Neuronal stem cell (in vitro differentiated cells): ENCODE measurements around the gene SNX11. TPM values are rescaled to one million over a fixed set of nuclear protein-coding genes. Genes with fewer than 3 reads are reported as not detected.

Experiments
- DNase-seq: peaks from one replicate; pipeline ENCODE4 v3.0.0-alpha.2; 2013; ENCODE audit warnings: low spot score
- H2AFZ ChIP-seq: one replicate; pipeline ENCODE4 v1.6.1; 2013; ENCODE audit warnings: mild to moderate bottlenecking, low read length, inconsistent platforms
- H2AK5ac ChIP-seq: 2 replicates; pipeline ENCODE4 v1.6.1; 2013; ENCODE audit warnings: low read depth, mild to moderate bottlenecking, inconsistent platforms, low read length, moderate library complexity, mixed read lengths
- H2BK120ac ChIP-seq: 2 replicates; pipeline ENCODE4 v1.6.1; 2013; ENCODE audit warnings: low read depth, mild to moderate bottlenecking, inconsistent platforms, low read length, moderate library complexity, mixed read lengths
- H2BK12ac ChIP-seq: one replicate; pipeline ENCODE4 v1.6.1; 2013; ENCODE audit warnings: low read length, inconsistent platforms
- H2BK15ac ChIP-seq: 2 replicates; pipeline ENCODE4 v1.6.1; 2013; ENCODE audit warnings: mild to moderate bottlenecking, low read length, inconsistent platforms, mixed read lengths
- H2BK5ac ChIP-seq: one replicate; pipeline ENCODE4 v1.6.1; 2013; ENCODE audit warnings: inconsistent platforms, mild to moderate bottlenecking, low read length, moderate library complexity
- H3K14ac ChIP-seq: one replicate; pipeline ENCODE4 v1.6.1; 2013; ENCODE audit warnings: low read length, inconsistent platforms
- H3K18ac ChIP-seq: 2 replicates; pipeline ENCODE4 v1.6.1; 2013; ENCODE audit warnings: low read length, inconsistent platforms
- H3K23ac ChIP-seq: 2 replicates; pipeline ENCODE4 v1.6.1; 2013; ENCODE audit warnings: low read depth, mild to moderate bottlenecking, mixed read lengths, low read length, inconsistent platforms; ENCODE audit not compliant: poor library complexity
- H3K27ac ChIP-seq: replicated peaks from 3 replicates; pipeline ENCODE4 v1.5.1; 2013; ENCODE audit warnings: low read length, inconsistent platforms
- H3K27me3 ChIP-seq, 3 experiments: 2 replicates each; pipeline ENCODE4 v1.6.1; 2013; ENCODE audit warnings: low read length in 3 of 3, mild to moderate bottlenecking in 2 of 3, inconsistent platforms in 1 of 3, low read depth in 1 of 3, mixed read lengths in 1 of 3, moderate library complexity in 1 of 3; ENCODE audit not compliant: control insufficient read depth in 3 of 3, insufficient read depth in 3 of 3
- H3K36me3 ChIP-seq, 2 donors: replicated peaks in 1 of 2; 2 replicates each; pipeline ENCODE4 v1.6.1; 2013; ENCODE audit warnings: low read length in 2 of 2; ENCODE audit not compliant: control insufficient read depth in 2 of 2, insufficient read depth in 2 of 2
- H3K4ac ChIP-seq: 2 replicates; pipeline ENCODE4 v1.6.1; 2013; ENCODE audit warnings: inconsistent platforms, mild to moderate bottlenecking, low read length, moderate library complexity
- H3K4me1 ChIP-seq, 2 donors: 1 replicate in 1 of 2; 2 replicates in 1 of 2; pipeline ENCODE4 v1.6.1; 2013; ENCODE audit warnings: low read length in 2 of 2, low read depth in 1 of 2; ENCODE audit not compliant: control insufficient read depth in 2 of 2, insufficient read depth in 1 of 2
- H3K4me2 ChIP-seq: one replicate; pipeline ENCODE4 v1.6.1; 2013; ENCODE audit warnings: mild to moderate bottlenecking, low read length, inconsistent platforms; ENCODE audit not compliant: insufficient read depth, poor library complexity, severe bottlenecking
- H3K4me3 ChIP-seq, 2 donors: 2 replicates each; pipeline ENCODE4 v1.5.1; 2013; ENCODE audit warnings: low read length in 2 of 2, mild to moderate bottlenecking in 2 of 2, inconsistent platforms in 1 of 2, moderate library complexity in 1 of 2
- H3K79me1 ChIP-seq: one replicate; pipeline ENCODE4 v1.6.1; 2013; ENCODE audit warnings: low read depth, mild to moderate bottlenecking, inconsistent platforms, low read length, moderate library complexity
- H3K9ac ChIP-seq: one replicate; pipeline ENCODE4 v1.6.1; 2013; ENCODE audit warnings: mild to moderate bottlenecking, low read depth, low read length, inconsistent platforms; ENCODE audit not compliant: poor library complexity
- H3K9me3 ChIP-seq, 2 donors: replicated peaks in 1 of 2; 2 replicates each; pipeline versions ENCODE3 to v1.6.1; 2013; ENCODE audit warnings: low read length in 2 of 2, mild to moderate bottlenecking in 2 of 2, inconsistent platforms in 1 of 2, low read depth in 1 of 2, mixed read lengths in 1 of 2, moderate library complexity in 1 of 2; ENCODE audit not compliant: control insufficient read depth in 2 of 2, insufficient read depth in 1 of 2
- H4K8ac ChIP-seq: one replicate; pipeline ENCODE4 v1.6.1; 2013; ENCODE audit warnings: low read depth, mild to moderate bottlenecking, inconsistent platforms, low read length, moderate library complexity
- H4K91ac ChIP-seq: one replicate; pipeline ENCODE4 v1.6.1; 2013; ENCODE audit warnings: low read length, low read depth, mild to moderate bottlenecking, inconsistent platforms; ENCODE audit not compliant: poor library complexity
- WGBS, 2 donors: extraction: QIAGEN DNeasy Blood & Tissue Kit; methylation state at CpG; one replicate each; pipeline ENCODE4 v1.1.7; 2013; ENCODE audit warnings: missing lambda C conversion rate in 2 of 2, mixed read lengths in 1 of 2; ENCODE audit not compliant: insufficient read length in 2 of 2, insufficient replicate concordance in 1 of 2; ENCODE audit errors: extremely low coverage in 2 of 2; 5-methylcytosine and 5-hydroxymethylcytosine counted together
- polyA plus RNA-seq, 2 experiments: library from polyadenylated mRNA; stranded (reverse); fragments of 200-250 nt; gene quantifications; one replicate each; pipeline ENCODE4 v1.2.3, GENCODE V29; 2013

SNX11 gene
- 11.8 TPM for polyA plus RNA-seq (2013, experiment 1 of 2)
- polyA plus RNA-seq (2013, experiment 2 of 2): 10.6 TPM

- no CpG with 5 or more reads among the region's 64 CpGs for WGBS, 2 donors
- Histone ChIP-seq H3K4ac (no peak within 1 kb of the TSS), H3K4me3 (peak within 1 kb of the TSS; percentile 83 to 91), H4K8ac (no peak within 1 kb of the TSS), H3K36me3 (peaks cover 0 to 5% of the 10 kb centered on the region in 2 donors), H2AFZ (peak within 1 kb of the TSS; percentile 94), H2BK15ac (no peak within 1 kb of the TSS), H2BK12ac (no peak within 1 kb of the TSS), H3K18ac (peak within 1 kb of the TSS; percentile 93), H3K9me3 (no peaks in the 10 kb centered on the region), H3K9ac (peak within 1 kb of the TSS; percentile 82), H3K4me2 (peak within 1 kb of the TSS; percentile 86), H3K14ac (no peak within 1 kb of the TSS), H2AK5ac (no peak within 1 kb of the TSS), H3K27me3 (no peaks in the 10 kb centered on the region), H4K91ac (no peak within 1 kb of the TSS), H3K27ac (peak within 1 kb of the TSS; percentile 92), H3K23ac (peak within 1 kb of the TSS; percentile 90), H2BK5ac (peak within 1 kb of the TSS; percentile 35), H3K4me1 (peaks cover 5% of the 10 kb centered on the region in 2 donors), H2BK120ac (no peak within 1 kb of the TSS), H3K79me1 (no peaks in the 10 kb centered on the region)
- peak; percentile 87 for DNase-seq
Observed at GRCh38 chr17:48107137-48108055, at the start of gene SNX11. Gene SNX11 (plus strand): TSS chr17:48107766. CDS start chr17:48112044, 4,278 bp downstream.

- Histone ChIP-seq H3K36me3 (peaks cover 57 to 92% of the 10 kb centered on the region in 2 donors), H3K9me3 (no peaks in the 10 kb centered on the region), H3K27me3 (no peaks in the 10 kb centered on the region), H3K27ac (no peak overlapping the region), H3K14ac (no peak overlapping the region), H2BK120ac (no peak overlapping the region), H3K18ac (no peak overlapping the region), H4K91ac (no peak overlapping the region), H3K9ac (no peak overlapping the region), H2BK12ac (no peak overlapping the region), H2BK15ac (no peak overlapping the region), H3K4me2 (no peak overlapping the region), H2AK5ac (no peak overlapping the region), H3K4me3 (no peak overlapping the region), H4K8ac (no peak overlapping the region), H2BK5ac (peak overlapping the region; percentile 93), H2AFZ (no peak overlapping the region), H3K4me1 (peaks cover 17 to 18% of the 10 kb centered on the region in 2 donors), H3K23ac (peak overlapping the region; percentile 1), H3K4ac (no peak overlapping the region), H3K79me1 (peaks cover 11% of the 10 kb centered on the region)
- no CpG with 5 or more reads among the region's 11 CpGs for WGBS, 2 donors
- no peak for DNase-seq
Observed at GRCh38 chr17:48058393-48059124, 49.0 kb upstream of the SNX11 start.

GRCh38 chr17:48059125-48059668 is 48.4 kb upstream of the SNX11 start:
- peaks cover 60 to 92% of the 10 kb centered on the region in 2 donors for H3K36me3 ChIP-seq
- H4K8ac ChIP-seq: no peak overlapping the region
- H3K4ac ChIP-seq: no peak overlapping the region
- no peak overlapping the region for H3K4me3 ChIP-seq
- H3K4me1 ChIP-seq: peaks cover 11 to 12% of the 10 kb centered on the region in 2 donors
- no peak for DNase-seq
- H2BK5ac ChIP-seq: no peak overlapping the region
- no peak overlapping the region for H3K4me2 ChIP-seq
- no peaks in the 10 kb centered on the region for H3K27me3 ChIP-seq
- H3K14ac ChIP-seq: no peak overlapping the region
- no peak overlapping the region for H2AK5ac ChIP-seq
- H3K79me1 ChIP-seq: peaks cover 11% of the 10 kb centered on the region
- H3K9me3 ChIP-seq: no peaks in the 10 kb centered on the region
- no peak overlapping the region for H3K9ac ChIP-seq
- no peak overlapping the region for H2BK12ac ChIP-seq
- no peak overlapping the region for H3K18ac ChIP-seq
- peak overlapping the region; percentile 1 for H3K23ac ChIP-seq
- H2AFZ ChIP-seq: no peak overlapping the region
- H2BK15ac ChIP-seq: no peak overlapping the region
- H3K27ac ChIP-seq: no peak overlapping the region
- no CpG with 5 or more reads among the region's 32 CpGs for WGBS, 2 donors
- H2BK120ac ChIP-seq: no peak overlapping the region
- H4K91ac ChIP-seq: no peak overlapping the region
